Ovary (tissue), 3 donors: Measurements from ENCODE around the gene RANBP17.

Source experiments
- CTCF ChIP-seq, 3 donors: fragments of 450-650 bp in 2 of 3; fragments of 200-600 bp in 1 of 3; IDR thresholded peaks; one replicate each; pipeline versions ENCODE4 v1.5.1 to v1.8.0; 2016 to 2022; ENCODE audit warnings: antibody characterized with exemption in 3 of 3, mild to moderate bottlenecking in 1 of 3
- EP300 ChIP-seq: sonication (generic); formaldehyde crosslinking; IDR thresholded peaks from one replicate; pipeline ENCODE4 v1.6.1; 2017; ENCODE audit warnings: antibody characterized with exemption
- POLR2A ChIP-seq: fragments of 450-650 bp; IDR thresholded peaks from one replicate; pipeline ENCODE4 v1.6.1; 2017; ENCODE audit warnings: antibody characterized with exemption, mild to moderate bottlenecking, moderate library complexity
- donor health status: DM: no; HTN: no; CAD: no.

DNA sequence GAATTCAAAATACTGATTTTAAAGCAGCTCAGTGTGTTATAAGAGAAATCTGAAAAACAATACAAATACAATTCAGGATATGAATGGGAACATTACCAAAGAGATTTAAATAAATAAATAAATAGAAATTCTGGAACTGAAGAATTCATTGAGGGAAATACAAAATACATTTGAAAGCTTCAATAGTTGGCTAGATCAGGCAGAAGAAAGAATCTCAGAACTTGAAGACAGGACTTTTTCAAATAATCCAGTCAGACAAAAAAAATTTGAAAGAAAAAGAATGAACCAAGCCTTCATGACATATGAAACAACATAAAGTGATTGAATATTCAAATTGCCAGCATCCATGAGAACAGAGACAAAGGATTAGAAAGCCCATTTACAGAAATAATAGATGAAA, 387.6 kb downstream of the RANBP17 start:
- TF ChIP-seq CTCF (IDR thresholded peaks at IDR 0.05) (no peak), POLR2A (no peak), EP300 (no peak)
